Measurements from ENCODE around the gene PDGFC.

Gene PDGFC

DNA sequence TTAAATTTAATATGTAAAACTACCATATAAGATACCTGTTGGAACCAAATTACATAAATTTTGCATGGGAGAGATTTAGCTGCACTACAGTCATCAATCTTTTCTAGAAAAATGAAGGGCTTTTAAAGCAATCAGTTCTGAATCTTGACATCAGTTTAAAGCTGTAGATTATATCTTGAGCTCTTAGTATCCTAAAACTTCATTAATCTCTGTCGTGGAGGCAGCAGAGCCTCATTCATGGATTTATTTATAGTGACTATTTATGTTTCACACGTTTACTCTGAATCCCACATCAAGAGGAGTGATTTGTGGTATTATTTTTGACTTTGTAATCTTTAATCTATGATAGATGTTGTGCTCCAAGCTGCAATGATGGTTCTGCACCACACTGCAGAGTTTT, 175.9 kb downstream of the PDGFC start:
- no peak for DNase-seq (ENCODE audit: extremely low read depth, low read depth)
- TF ChIP-seq, protein P1, sequence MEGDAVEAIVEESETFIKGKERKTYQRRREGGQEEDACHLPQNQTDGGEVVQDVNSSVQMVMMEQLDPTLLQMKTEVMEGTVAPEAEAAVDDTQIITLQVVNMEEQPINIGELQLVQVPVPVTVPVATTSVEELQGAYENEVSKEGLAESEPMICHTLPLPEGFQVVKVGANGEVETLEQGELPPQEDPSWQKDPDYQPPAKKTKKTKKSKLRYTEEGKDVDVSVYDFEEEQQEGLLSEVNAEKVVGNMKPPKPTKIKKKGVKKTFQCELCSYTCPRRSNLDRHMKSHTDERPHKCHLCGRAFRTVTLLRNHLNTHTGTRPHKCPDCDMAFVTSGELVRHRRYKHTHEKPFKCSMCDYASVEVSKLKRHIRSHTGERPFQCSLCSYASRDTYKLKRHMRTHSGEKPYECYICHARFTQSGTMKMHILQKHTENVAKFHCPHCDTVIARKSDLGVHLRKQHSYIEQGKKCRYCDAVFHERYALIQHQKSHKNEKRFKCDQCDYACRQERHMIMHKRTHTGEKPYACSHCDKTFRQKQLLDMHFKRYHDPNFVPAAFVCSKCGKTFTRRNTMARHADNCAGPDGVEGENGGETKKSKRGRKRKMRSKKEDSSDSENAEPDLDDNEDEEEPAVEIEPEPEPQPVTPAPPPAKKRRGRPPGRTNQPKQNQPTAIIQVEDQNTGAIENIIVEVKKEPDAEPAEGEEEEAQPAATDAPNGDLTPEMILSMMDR (IDR thresholded peaks at IDR 0.05; ENCODE audit: low read depth, low read length, missing control alignments) = no peak
- H3K4me3 ChIP-seq (replicated peaks; ENCODE audit: low read depth, low read length) = no peak overlapping the region

DNA sequence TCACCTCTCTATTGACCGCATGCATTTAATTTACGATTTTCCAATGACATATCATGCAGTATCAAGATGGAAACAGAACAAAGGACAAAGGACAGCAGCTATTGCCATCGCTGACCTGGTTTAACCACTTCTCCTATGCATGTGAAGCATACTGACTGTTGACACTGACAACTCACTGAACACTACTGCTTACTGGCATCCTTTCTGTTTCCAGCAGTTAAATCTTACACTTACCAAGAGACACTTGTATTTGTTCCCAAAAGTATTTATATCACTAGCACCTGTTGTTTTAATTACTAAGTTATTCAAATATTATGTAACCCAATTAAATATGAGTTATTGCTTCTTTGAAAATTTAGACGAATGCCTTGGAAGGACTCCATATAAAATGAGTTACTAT, 176.7 kb downstream of the PDGFC start:
- no peak for DNase-seq (ENCODE audit: extremely low read depth, low read depth)
- TF ChIP-seq, protein P1 (IDR thresholded peaks at IDR 0.05; ENCODE audit: low read depth, low read length, missing control alignments) = no peak
- H3K4me3 ChIP-seq (replicated peaks; ENCODE audit: low read depth, low read length) = no peak overlapping the region

DNA sequence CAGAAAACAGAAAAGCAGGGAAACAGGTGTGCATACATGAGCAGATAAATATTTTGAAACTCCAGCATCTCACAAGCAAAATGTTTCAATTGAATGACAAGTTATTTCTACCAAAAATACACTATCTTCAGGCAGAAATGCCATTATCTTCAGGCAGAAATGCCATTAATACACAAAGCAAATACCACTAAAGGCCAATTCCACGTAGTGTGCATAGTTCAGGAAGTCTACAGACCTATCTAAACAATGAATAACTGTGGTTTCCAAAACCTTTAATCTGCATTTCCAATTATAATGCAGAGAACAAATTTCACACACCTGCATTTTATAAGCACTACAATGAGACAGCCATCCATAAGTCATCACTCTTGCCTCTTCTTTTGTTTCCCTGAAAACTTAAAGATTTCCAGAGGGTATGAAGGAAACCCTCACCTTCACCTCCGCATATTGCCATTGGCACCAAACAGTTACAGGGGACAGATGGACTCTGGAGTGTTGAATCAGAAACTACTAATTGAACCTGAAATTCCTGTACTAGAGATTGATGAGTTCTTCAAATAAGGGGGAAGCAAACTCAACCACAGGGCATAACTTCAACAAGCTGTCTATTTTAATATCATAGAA, 179.0 kb downstream of the PDGFC start:
- no peak overlapping the region for H3K4me3 ChIP-seq (replicated peaks; ENCODE audit: low read depth, low read length)
- no peak for DNase-seq (ENCODE audit: extremely low read depth, low read depth)
- TF ChIP-seq, protein P1 (IDR thresholded peaks at IDR 0.05; ENCODE audit: low read depth, low read length, missing control alignments) = no peak

DNA sequence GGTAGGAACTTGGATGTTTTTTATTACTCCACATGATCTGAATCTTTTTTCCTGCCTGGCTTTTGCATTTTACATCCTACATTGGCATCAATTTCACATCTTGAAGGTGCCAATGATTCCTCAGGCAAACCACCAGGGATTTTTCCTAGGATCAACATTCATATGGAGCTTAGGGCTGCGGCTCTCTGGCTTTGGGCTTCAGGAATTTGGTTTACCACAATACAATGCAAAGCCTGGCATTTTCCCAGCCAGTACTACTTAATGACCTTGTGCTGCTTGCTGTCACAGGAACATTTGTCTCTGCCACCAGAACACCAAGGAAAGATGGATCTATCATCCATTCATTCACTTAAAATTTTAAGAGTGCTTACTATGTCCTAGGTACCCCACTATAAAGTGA, 180.7 kb downstream of the PDGFC start:
- no peak for DNase-seq (ENCODE audit: extremely low read depth, low read depth)
- no peak overlapping the region for H3K4me3 ChIP-seq (replicated peaks; ENCODE audit: low read depth, low read length)
- TF ChIP-seq, protein P1 (IDR thresholded peaks at IDR 0.05; ENCODE audit: low read depth, low read length, missing control alignments) = no peak

DNA sequence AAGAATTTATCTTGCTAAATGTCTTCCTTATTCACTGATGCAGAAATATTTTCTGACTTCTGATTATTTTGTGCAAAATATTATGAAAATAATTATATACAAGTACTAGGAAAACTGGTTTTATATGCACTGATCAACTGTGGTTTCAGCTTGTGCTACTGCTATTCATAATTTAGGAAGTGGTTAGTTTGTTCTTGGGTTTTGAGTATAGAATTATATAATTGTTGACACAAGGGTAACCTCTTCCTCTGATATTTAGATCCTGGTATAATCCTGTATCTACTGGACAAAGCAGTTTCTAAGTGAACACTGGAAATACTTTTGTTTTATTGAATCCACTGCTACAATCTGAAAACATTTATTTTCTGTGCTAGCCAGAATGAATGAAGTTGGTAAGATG, 182.8 kb downstream of the PDGFC start:
- TF ChIP-seq, protein P1 (IDR thresholded peaks at IDR 0.05; ENCODE audit: low read depth, low read length, missing control alignments) = no peak
- DNase-seq (ENCODE audit: extremely low read depth, low read depth) = no peak
- no peak overlapping the region for H3K4me3 ChIP-seq (replicated peaks; ENCODE audit: low read depth, low read length)

DNA sequence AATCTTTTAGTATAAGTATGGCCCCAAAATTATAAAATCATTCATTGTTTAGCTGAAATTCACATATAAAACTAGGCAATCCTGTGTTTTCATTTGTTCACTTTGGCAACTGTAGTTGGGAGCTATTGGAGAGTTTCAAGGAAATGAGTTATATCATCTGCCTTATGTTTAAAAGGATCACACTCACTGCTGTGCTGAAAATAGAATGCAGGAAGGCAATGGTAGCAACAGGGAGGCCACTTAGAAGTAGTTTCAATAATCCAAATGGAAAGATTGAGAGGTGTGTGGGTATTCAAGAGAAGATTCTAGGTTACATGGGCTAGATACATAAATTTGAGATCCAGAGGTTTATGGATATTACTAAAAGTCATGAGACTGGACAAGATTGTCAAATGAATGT, 184.9 kb downstream of the PDGFC start:
- no peak for DNase-seq (ENCODE audit: extremely low read depth, low read depth)
- H3K4me3 ChIP-seq (replicated peaks; ENCODE audit: low read depth, low read length) = no peak overlapping the region
- TF ChIP-seq, protein P1 (IDR thresholded peaks at IDR 0.05; ENCODE audit: low read depth, low read length, missing control alignments) = no peak

DNA sequence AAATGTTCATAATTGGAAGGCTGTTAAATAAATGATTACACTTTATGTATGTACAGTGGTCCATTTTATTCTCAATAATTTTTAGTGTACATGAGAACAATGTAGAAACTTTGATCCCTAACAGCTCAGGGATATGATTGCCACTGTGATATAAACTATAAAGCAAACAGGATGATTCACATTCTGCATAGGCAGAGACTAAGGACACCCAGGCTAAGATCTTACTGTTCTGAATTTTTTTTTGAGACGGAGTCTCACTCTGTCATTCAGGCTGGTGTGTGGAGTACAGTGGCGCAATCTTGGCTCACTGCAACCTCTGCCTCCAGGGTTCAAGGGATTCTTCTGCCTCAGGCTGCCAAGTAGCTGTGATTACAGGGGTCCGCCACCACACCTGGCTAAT, 186.6 kb downstream of the PDGFC start:
- no peak for DNase-seq (ENCODE audit: extremely low read depth, low read depth)
- H3K4me3 ChIP-seq (replicated peaks; ENCODE audit: low read depth, low read length) = no peak overlapping the region
- TF ChIP-seq, protein P1 (IDR thresholded peaks at IDR 0.05; ENCODE audit: low read depth, low read length, missing control alignments) = no peak

All from HFF-Myc (cell line).